Renal pelvis (tissue), 4 donors: ENCODE measurements around the gene CMIP. TPM values are rescaled to one million over a fixed set of nuclear protein-coding genes. Genes with fewer than 3 reads are reported as not detected.
A peak's percentile ranks its signal among the peaks of the same experiment; 100 is the strongest.
"Not testable (repeated sequence)": the region's sequence is repeated elsewhere in the genome, so short reads cannot be mapped to it uniquely, and the experiment has no call there.

Experiments
- DNase-seq: peaks from one replicate; pipeline ENCODE4 v3.0.0-alpha.2; 2013
- polyA plus RNA-seq, 3 donors: library from polyadenylated mRNA; unstranded; fragments of 120-200 nt; gene quantifications; one replicate each; pipeline ENCODE4 v1.2.1, GENCODE V29; 2013; ENCODE audit not compliant: insufficient read length in 3 of 3

The CMIP gene
- polyA plus RNA-seq, 3 donors: 43.5 to 56.5 (median 51.5) TPM

GRCh38 chr16:81415751-81416150, 28.9 kb upstream of the CMIP start:
- peak; percentile 23 for DNase-seq

- no peak for DNase-seq
Measured at GRCh38 chr16:81416749-81417148, 27.9 kb upstream of the CMIP start.

- DNase-seq: no peak
Measured at GRCh38 chr16:81417210-81417609, 27.4 kb upstream of the CMIP start.

GRCh38 chr16:81419806-81420205, 24.8 kb upstream of the CMIP start:
- no peak for DNase-seq

- no peak for DNase-seq
Measured at GRCh38 chr16:81421126-81421525, 23.5 kb upstream of the CMIP start.

- no peak for DNase-seq
Measured at GRCh38 chr16:81421536-81421935, 23.1 kb upstream of the CMIP start.

- DNase-seq: not testable (repeated sequence)
Measured at GRCh38 chr16:81422153-81422552, 22.5 kb upstream of the CMIP start.

- no peak for DNase-seq
Measured at GRCh38 chr16:81424771-81425170, 19.8 kb upstream of the CMIP start.

- DNase-seq: no peak
Measured at GRCh38 chr16:81427219-81427618, 17.4 kb upstream of the CMIP start.

- no peak for DNase-seq
Measured at GRCh38 chr16:81429045-81429521, 15.5 kb upstream of the CMIP start.

GRCh38 chr16:81431554-81432353, 12.9 kb upstream of the CMIP start:
- no peak for DNase-seq

GRCh38 chr16:81432937-81433557, 11.6 kb upstream of the CMIP start:
- DNase-seq: no peak

- no peak for DNase-seq
Measured at GRCh38 chr16:81435103-81435502, 9.5 kb upstream of the CMIP start.

- DNase-seq: no peak
Measured at GRCh38 chr16:81435567-81435966, 9.0 kb upstream of the CMIP start.

- no peak for DNase-seq
Measured at GRCh38 chr16:81436386-81436785, 8.2 kb upstream of the CMIP start.

GRCh38 chr16:81437865-81438264, 6.7 kb upstream of the CMIP start:
- no peak for DNase-seq

- no peak for DNase-seq
Measured at GRCh38 chr16:81440888-81441761, 3.5 kb upstream of the CMIP start.

- no peak for DNase-seq
Measured at GRCh38 chr16:81442220-81442915, 2.2 kb upstream of the CMIP start.

- DNase-seq: no peak
Measured at GRCh38 chr16:81442916-81443687, 1.5 kb upstream of the CMIP start.

- no peak for DNase-seq
Measured at GRCh38 chr16:81443688-81444447, 740 bp upstream of the CMIP start.
